22Rv1 (cell line): Measurements from ENCODE around the gene BANP.

Experiments
- H3K27ac ChIP-seq: fragments of 450-650 bp; 2 replicates; pipeline ENCODE4 v1.5.1; 2017
- ZFX ChIP-seq: fragments of 450-650 bp; IDR thresholded peaks from 2 replicates; pipeline ENCODE4 v1.6.1; 2017; ENCODE audit warnings: antibody characterized with exemption, borderline replicate concordance
- TF ChIP-seq, protein P1 (sequence below): fragments of 450-650 bp; IDR thresholded peaks from 2 replicates; pipeline ENCODE4 v1.5.1; 2017; ENCODE audit warnings: mild to moderate bottlenecking

Gene BANP

GRCh38 chr16:88067530-88068411, 116.5 kb downstream of the BANP start:
- H3K27ac ChIP-seq = no peak overlapping the region
- TF ChIP-seq, protein P1, sequence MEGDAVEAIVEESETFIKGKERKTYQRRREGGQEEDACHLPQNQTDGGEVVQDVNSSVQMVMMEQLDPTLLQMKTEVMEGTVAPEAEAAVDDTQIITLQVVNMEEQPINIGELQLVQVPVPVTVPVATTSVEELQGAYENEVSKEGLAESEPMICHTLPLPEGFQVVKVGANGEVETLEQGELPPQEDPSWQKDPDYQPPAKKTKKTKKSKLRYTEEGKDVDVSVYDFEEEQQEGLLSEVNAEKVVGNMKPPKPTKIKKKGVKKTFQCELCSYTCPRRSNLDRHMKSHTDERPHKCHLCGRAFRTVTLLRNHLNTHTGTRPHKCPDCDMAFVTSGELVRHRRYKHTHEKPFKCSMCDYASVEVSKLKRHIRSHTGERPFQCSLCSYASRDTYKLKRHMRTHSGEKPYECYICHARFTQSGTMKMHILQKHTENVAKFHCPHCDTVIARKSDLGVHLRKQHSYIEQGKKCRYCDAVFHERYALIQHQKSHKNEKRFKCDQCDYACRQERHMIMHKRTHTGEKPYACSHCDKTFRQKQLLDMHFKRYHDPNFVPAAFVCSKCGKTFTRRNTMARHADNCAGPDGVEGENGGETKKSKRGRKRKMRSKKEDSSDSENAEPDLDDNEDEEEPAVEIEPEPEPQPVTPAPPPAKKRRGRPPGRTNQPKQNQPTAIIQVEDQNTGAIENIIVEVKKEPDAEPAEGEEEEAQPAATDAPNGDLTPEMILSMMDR = no peak
- TF ChIP-seq ZFX = no peak

- TF ChIP-seq, protein P1 = no peak
- TF ChIP-seq ZFX = no peak
- no peak overlapping the region for H3K27ac ChIP-seq
These were observed 117.5 kb downstream of the BANP start for GRCh38 chr16:88068476-88069396.

GRCh38 chr16:88069397-88070168, 118.3 kb downstream of the BANP start:
- no peak overlapping the region for H3K27ac ChIP-seq
- TF ChIP-seq ZFX = no peak
- TF ChIP-seq, protein P1 = no peak

DNA sequence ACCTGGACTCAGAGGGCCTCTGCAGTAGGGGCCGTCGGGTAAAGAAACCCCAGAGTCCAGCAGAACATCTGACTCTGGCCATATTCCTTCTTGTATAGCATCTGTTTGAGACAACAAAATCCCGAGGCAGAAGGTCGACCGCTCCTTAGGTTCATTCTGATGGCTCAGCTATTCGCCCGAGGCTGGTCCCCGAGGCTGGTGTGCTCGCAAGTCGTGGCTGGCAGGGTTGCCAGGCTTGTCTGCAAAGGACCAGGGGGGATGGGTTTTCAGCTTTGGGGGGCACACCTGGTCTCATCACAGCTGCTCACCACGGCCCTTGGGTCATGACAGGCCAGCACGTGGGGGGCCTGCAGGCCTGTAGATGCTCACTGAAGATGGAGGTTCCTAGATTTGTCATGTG, 119.1 kb downstream of the BANP start:
- TF ChIP-seq, protein P1 = no peak
- H3K27ac ChIP-seq = no peak overlapping the region

DNA sequence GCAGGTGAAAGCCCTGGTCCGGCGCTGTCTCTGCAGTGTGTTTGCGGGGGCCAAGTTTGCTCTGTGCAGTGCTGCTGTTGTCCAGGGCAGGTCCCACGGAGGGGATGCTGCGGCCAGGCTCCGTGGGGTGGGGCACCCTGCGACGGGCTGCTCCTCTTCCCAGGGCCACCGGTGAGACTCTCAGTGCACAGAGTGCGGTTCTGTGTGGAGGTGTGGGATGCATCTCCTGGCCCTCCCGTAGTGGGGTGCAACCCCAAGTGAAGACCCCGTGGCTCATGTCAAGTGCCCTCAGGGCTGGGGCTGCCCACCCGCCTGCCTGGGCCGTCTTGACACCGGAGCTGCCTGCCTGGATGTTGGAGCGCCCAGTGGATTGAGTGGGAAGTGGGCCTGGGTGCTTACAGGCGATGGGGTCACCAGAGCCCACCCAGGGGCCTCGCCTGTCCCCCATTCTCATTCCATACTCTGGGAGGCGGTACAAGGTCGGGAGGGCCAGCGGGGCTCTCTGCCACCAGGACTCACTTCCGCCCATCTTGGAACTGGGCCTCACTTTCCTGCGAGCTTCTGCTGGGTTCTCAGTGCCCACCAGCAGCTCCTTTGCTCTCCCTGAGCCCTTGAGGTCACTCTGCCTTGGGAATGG, 119.9 kb downstream of the BANP start:
- no peak overlapping the region for H3K27ac ChIP-seq
- TF ChIP-seq, protein P1 = no peak
- TF ChIP-seq ZFX = no peak

DNA sequence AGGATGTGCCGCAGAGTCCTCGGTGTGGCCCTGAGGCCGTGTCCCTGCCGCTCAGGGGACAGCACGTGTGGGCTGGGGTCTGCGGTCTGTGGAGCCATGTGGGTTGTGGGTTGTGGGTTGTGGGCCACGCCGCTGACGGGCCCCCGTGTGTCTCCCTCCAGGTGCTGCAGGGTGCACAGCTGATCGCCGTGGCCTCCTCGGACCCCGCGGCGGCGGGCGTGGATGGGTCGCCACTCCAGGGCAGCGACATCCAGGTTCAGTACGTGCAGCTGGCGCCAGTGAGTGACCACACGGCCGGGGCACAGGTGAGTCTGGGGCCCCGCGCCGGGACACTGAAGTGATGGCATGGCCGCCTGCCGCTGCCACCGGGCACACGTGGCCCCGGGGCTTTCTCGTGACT, 120.7 kb downstream of the BANP start:
- no peak overlapping the region for H3K27ac ChIP-seq
- TF ChIP-seq ZFX = no peak

- H3K27ac ChIP-seq = no peak overlapping the region
- TF ChIP-seq, protein P1 = no peak
- TF ChIP-seq ZFX = no peak
These were observed 121.4 kb downstream of the BANP start for GRCh38 chr16:88072571-88073001.
